ENCODE measurements around the gene ACTMAP. TPM values are rescaled to one million over a fixed set of nuclear protein-coding genes. Genes with fewer than 3 reads are reported as not detected.
"Not testable (repeated sequence)": the region's sequence is repeated elsewhere in the genome, so short reads cannot be mapped to it uniquely, and the experiment has no call there.

The ACTMAP gene
- total RNA-seq, 1 donor from 2014 or later: 25.1 TPM

- no peaks in the 10 kb centered on the region for H3K4me1 Mint-ChIP-seq
- H3K27ac Mint-ChIP-seq (ENCODE audit: unreplicated experiment): peak overlapping the region; percentile 47
- no peaks in the 10 kb centered on the region for H3K27me3 Mint-ChIP-seq (ENCODE audit: low read depth)
- no peaks in the 10 kb centered on the region for H3K9me3 Mint-ChIP-seq
- DNase-seq (ENCODE audit: low read depth, low spot score): no peak
- H3K4me3 Mint-ChIP-seq: no peak overlapping the region
- TF ChIP-seq CTCF (conservative IDR thresholded peaks at IDR 0.05): no peak
- peaks cover 11% of the 10 kb centered on the region for H3K36me3 Mint-ChIP-seq (ENCODE audit: low read depth)
These were observed 17.1 kb downstream of the ACTMAP start for GRCh38 chr19:40733149-40733548.

- H3K4me1 Mint-ChIP-seq; H3K9me3 Mint-ChIP-seq; DNase-seq (ENCODE audit: low read depth, low spot score); H3K27me3 Mint-ChIP-seq (ENCODE audit: low read depth); H3K4me3 Mint-ChIP-seq; H3K27ac Mint-ChIP-seq (ENCODE audit: unreplicated experiment): not testable (repeated sequence)
- peaks cover 11% of the 10 kb centered on the region for H3K36me3 Mint-ChIP-seq (ENCODE audit: low read depth)
These were observed 18.0 kb downstream of the ACTMAP start for GRCh38 chr19:40732304-40732703.

GRCh38 chr19:40730065-40730464 lies 20.2 kb downstream of the ACTMAP start:
- not testable (repeated sequence) for H3K36me3 Mint-ChIP-seq (ENCODE audit: low read depth); H3K9me3 Mint-ChIP-seq; H3K27me3 Mint-ChIP-seq (ENCODE audit: low read depth); H3K4me1 Mint-ChIP-seq; DNase-seq (ENCODE audit: low read depth, low spot score); H3K27ac Mint-ChIP-seq (ENCODE audit: unreplicated experiment); H3K4me3 Mint-ChIP-seq

GRCh38 chr19:40726279-40726678 lies 24.0 kb downstream of the ACTMAP start:
- Mint-ChIP-seq H3K27me3 (ENCODE audit: low read depth) (no peaks in the 10 kb centered on the region), H3K36me3 (ENCODE audit: low read depth) (peaks cover 5% of the 10 kb centered on the region), H3K9me3 (no peaks in the 10 kb centered on the region), H3K4me1 (peaks cover 7% of the 10 kb centered on the region), H3K4me3 (peak overlapping the region; percentile 19), H3K27ac (ENCODE audit: unreplicated experiment) (no peak overlapping the region)
- no peak for DNase-seq (ENCODE audit: low read depth, low spot score)
- TF ChIP-seq CTCF (conservative IDR thresholded peaks at IDR 0.05): no peak

- TF ChIP-seq CTCF (conservative IDR thresholded peaks at IDR 0.05): no peak
- Mint-ChIP-seq H3K9me3 (no peaks in the 10 kb centered on the region), H3K27me3 (ENCODE audit: low read depth) (no peaks in the 10 kb centered on the region), H3K4me3 (no peak overlapping the region), H3K4me1 (peaks cover 19% of the 10 kb centered on the region), H3K27ac (ENCODE audit: unreplicated experiment) (peak overlapping the region; percentile 35), H3K36me3 (ENCODE audit: low read depth) (peaks cover 5% of the 10 kb centered on the region)
- no peak for DNase-seq (ENCODE audit: low read depth, low spot score)
These were observed 25.4 kb downstream of the ACTMAP start for GRCh38 chr19:40724855-40725254.

- Mint-ChIP-seq H3K27ac (ENCODE audit: unreplicated experiment) (no peak overlapping the region), H3K36me3 (ENCODE audit: low read depth) (peaks cover 5% of the 10 kb centered on the region), H3K4me3 (no peak overlapping the region), H3K27me3 (ENCODE audit: low read depth) (no peaks in the 10 kb centered on the region), H3K9me3 (no peaks in the 10 kb centered on the region), H3K4me1 (peaks cover 25% of the 10 kb centered on the region)
- TF ChIP-seq CTCF (conservative IDR thresholded peaks at IDR 0.05): no peak
- no peak for DNase-seq (ENCODE audit: low read depth, low spot score)
These were observed 26.0 kb downstream of the ACTMAP start for GRCh38 chr19:40724315-40724714.

Measured in neural crest cell (in vitro differentiated cells).